GM19043 (cell line): Measurements from ENCODE around the gene PLXNA4.

Source experiments
- ATAC-seq: cut with Tn5 transposase; IDR thresholded peaks from one replicate; pipeline ENCODE4 v1.9.1; 2021; ENCODE audit warnings: low read depth; ENCODE audit not compliant: unreplicated experiment

The PLXNA4 gene

GRCh38 chr7:132083537-132084123 is 492.6 kb downstream of the PLXNA4 start:
- no peak for ATAC-seq

- no peak for ATAC-seq
Measured at GRCh38 chr7:132083126-132083525, 493.1 kb downstream of the PLXNA4 start.

- no peak for ATAC-seq
Measured at GRCh38 chr7:132082394-132082793, 493.9 kb downstream of the PLXNA4 start.

GRCh38 chr7:132081686-132082085 is 494.6 kb downstream of the PLXNA4 start:
- no peak for ATAC-seq

GRCh38 chr7:132080967-132081668 is 495.2 kb downstream of the PLXNA4 start:
- ATAC-seq: no peak

GRCh38 chr7:132080467-132080866 is 495.8 kb downstream of the PLXNA4 start:
- ATAC-seq: no peak

GRCh38 chr7:132078891-132079735 is 497.2 kb downstream of the PLXNA4 start:
- no peak for ATAC-seq

- ATAC-seq: no peak
Measured at GRCh38 chr7:132077971-132078685, 498.1 kb downstream of the PLXNA4 start.

- ATAC-seq: no peak
Measured at GRCh38 chr7:132076301-132077035, 499.8 kb downstream of the PLXNA4 start.

GRCh38 chr7:132075515-132075914 is 500.8 kb downstream of the PLXNA4 start:
- ATAC-seq: no peak

- no peak for ATAC-seq
Measured at GRCh38 chr7:132073920-132074589, 502.2 kb downstream of the PLXNA4 start.
